Stomach smooth muscle (tissue), 2 donors: ENCODE results near the gene SLC7A6.
"Not testable (repeated sequence)": the region's sequence is repeated elsewhere in the genome, so short reads cannot be mapped to it uniquely, and the experiment has no call there.

Experiments used
- H3K27ac ChIP-seq: one replicate; pipeline ENCODE4 v1.7.0; 2013; ENCODE audit warnings: mild to moderate bottlenecking, low read length, inconsistent platforms
- H3K27me3 ChIP-seq, 2 donors: one replicate each; pipeline ENCODE4 v1.7.0; 2013; ENCODE audit warnings: low read length in 2 of 2; ENCODE audit not compliant: insufficient read depth in 2 of 2, control insufficient read depth in 1 of 2
- H3K36me3 ChIP-seq, 2 donors: one replicate each; pipeline ENCODE4 v1.7.0; 2013; ENCODE audit warnings: low read length in 2 of 2; ENCODE audit not compliant: control insufficient read depth in 2 of 2, insufficient read depth in 2 of 2
- H3K4me1 ChIP-seq: one replicate; pipeline ENCODE4 v1.7.0; 2013; ENCODE audit warnings: low read length; ENCODE audit not compliant: control insufficient read depth, insufficient read depth
- H3K4me3 ChIP-seq, 2 donors: one replicate each; pipeline ENCODE4 v1.7.0; 2013; ENCODE audit warnings: low read length in 2 of 2
- H3K9ac ChIP-seq, 2 donors: one replicate each; pipeline ENCODE4 v1.7.0; 2013; ENCODE audit warnings: low read length in 2 of 2, mild to moderate bottlenecking in 1 of 2
- H3K9me3 ChIP-seq, 2 donors: one replicate each; pipeline ENCODE4 v1.7.0; 2013; ENCODE audit warnings: low read length in 2 of 2; ENCODE audit not compliant: control insufficient read depth in 2 of 2
- donor health status: healthy.
- donor health status: Pancreatic carcinoma.

The SLC7A6 gene

DNA sequence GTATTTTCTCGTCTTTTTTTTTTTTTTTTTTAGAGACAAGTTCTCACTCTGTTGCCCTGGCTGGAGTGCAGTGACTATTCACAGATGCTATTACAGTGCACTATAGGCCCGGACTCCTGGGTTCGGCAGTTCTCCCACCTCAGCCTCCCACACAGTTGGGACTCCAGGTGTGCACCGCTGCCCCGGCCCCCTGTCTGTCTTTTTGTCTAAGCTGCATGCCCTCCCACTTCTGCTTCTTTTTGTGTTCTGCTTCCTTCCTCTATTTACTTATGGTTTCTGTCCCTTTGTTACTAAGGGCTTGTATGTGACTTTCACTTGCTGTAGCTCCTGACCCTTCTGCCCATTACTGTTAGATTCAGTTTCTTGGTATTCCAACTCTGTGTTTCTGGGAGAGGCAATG lies 20.5 kb downstream of the SLC7A6 start:
- H3K4me1 ChIP-seq: peaks cover 19% of the 10 kb centered on the region
- H3K27ac ChIP-seq: no peak overlapping the region
- H3K4me3 ChIP-seq: no peak overlapping the region
- H3K27me3 ChIP-seq: no peaks in the 10 kb centered on the region
- H3K9me3 ChIP-seq: no peaks in the 10 kb centered on the region
- no peak overlapping the region for H3K9ac ChIP-seq
- H3K36me3 ChIP-seq: peaks cover 13 to 28% of the 10 kb centered on the region in 2 donors

DNA sequence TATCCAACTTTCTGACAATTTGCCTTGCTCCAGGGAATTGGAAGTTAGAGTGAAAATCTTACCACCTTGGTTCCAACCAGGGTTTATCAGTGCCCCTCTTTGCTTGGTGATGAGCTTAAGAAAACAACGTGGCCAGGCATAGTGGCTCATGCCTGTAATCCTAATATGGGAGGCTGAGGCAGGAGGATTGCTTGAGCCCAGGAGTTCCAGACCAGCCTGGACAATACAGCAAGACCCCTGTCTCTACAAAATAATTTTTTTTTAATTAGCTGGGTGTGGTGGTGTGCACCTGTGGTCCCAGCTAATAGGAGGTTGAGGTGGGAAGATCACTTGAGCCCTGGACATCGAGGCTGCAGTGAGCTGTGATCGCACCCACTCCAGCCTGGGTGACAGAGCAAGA lies 21.4 kb downstream of the SLC7A6 start:
- Histone ChIP-seq H3K9ac (no peak overlapping the region), H3K9me3 (no peaks in the 10 kb centered on the region), H3K27ac (no peak overlapping the region), H3K27me3 (no peaks in the 10 kb centered on the region), H3K36me3 (peaks cover 16 to 29% of the 10 kb centered on the region in 2 donors), H3K4me3 (no peak overlapping the region), H3K4me1 (peaks cover 19% of the 10 kb centered on the region)

DNA sequence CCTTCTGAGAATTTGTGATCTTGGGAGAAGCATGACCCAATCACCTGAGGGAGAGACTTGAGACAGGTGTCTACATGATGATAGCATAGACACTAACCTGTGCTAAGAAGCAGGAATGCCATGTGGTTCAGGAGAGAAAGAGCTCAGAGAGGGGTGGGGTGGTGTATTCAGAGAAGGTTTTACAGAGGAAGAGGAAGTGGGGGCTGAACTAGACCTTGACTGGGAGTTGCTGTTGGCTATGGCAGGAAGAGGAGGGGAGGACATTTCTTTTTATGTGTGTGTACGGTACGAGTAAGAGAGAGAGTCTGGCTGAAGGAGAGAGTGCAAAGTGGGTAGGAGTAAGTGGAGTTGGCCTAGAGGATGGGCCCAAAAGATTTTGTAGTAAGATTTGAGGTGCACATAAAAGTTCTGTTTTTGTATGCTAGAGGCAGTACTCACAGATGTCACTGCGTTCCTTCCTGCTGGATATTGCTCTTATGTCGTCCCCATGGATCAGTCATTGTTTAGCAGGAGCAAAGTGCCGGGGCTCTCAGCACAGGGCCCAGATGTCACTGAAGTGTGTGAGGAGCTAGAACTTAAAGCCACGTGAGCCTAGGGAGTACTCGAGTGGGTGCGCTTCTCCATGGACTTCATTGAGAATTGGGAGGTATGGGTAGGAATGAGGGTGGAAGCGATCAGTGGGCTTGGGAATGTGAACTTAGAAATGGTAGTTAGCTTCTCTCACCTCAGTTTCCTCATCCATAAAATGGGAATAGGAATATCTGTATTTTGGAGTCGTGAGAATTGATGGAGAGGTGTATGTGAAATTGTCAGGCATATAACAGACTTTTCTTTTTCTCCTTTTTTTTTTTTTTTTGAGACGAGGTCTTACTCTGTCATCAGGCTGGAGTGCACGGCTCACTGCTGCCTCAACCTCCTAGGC lies 22.1 kb downstream of the SLC7A6 start:
- H3K27ac ChIP-seq: no peak overlapping the region
- H3K9ac ChIP-seq: no peak overlapping the region
- H3K27me3 ChIP-seq: no peaks in the 10 kb centered on the region
- peaks cover 21 to 36% of the 10 kb centered on the region in 2 donors for H3K36me3 ChIP-seq
- no peaks in the 10 kb centered on the region for H3K9me3 ChIP-seq
- peaks cover 19% of the 10 kb centered on the region for H3K4me1 ChIP-seq
- no peak overlapping the region for H3K4me3 ChIP-seq

DNA sequence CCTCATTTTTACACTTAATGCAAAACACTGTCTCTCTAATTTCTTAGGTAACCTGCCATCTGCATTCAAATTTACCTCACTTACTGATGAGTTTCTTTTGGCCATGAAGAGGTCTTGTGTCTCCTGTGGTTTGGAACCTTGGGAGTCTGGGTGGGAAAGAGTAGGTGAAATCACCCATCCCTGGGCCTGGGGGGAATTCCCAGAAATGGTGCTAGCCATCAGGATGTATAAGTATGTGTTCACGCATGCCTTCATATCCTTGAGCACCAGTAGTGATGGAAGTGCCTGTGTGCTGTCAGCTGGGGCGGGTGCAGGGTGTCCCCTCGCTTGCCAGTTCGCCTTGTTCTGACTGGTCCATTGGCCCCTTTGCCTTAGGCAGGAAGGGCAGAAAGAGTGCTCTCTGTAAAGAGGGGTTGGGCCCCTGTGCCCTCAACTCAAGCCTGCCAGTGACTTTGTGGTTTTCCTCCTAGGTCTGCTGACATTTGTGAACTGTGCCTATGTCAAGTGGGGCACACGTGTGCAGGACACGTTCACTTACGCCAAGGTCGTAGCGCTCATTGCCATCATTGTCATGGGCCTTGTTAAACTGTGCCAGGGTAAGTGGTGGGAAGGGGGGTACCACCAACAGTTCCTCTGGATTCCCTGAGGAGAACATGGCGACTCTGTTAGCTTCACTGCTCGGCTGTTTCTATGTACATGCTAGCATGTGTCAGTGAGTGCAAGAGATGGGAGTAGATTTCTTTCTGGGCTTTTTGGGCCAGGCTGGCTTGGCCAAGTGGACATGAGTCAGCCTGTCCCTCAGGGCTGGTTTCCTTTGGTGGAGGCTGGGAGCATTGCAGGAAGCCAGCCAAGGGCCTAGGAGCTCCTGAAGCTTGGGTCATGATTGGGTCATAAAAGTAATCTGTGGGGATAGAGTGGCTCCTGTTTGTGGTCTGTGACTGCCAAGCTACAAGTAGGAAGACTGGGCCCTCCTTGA lies 23.2 kb downstream of the SLC7A6 start:
- H3K9ac ChIP-seq: no peak overlapping the region
- H3K4me3 ChIP-seq: no peak overlapping the region
- H3K36me3 ChIP-seq: peaks cover 28 to 41% of the 10 kb centered on the region in 2 donors
- H3K4me1 ChIP-seq: peaks cover 19% of the 10 kb centered on the region
- no peaks in the 10 kb centered on the region for H3K27me3 ChIP-seq
- no peak overlapping the region for H3K27ac ChIP-seq
- no peaks in the 10 kb centered on the region for H3K9me3 ChIP-seq

DNA sequence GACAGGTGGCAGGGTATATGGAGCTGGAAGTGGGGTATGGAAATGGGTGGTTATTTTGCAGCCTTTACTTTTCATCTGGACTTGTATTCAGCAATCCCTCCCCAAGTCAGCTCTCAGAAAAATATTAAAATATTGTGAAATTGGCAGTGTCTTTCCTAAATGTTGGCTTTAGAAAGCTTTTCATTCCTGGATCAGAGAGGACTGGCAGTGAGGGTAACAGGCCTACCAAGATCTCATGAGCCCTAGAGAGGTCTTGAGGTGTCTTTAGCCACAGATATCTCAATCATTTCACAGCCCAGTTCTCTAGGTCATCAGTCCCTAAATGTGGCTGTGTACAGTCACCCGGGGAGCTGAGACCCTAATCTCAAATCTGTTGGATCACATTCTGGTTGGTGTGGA lies 23.9 kb downstream of the SLC7A6 start:
- peaks cover 28 to 40% of the 10 kb centered on the region in 2 donors for H3K36me3 ChIP-seq
- H3K4me1 ChIP-seq: peaks cover 19% of the 10 kb centered on the region
- H3K9me3 ChIP-seq: no peaks in the 10 kb centered on the region
- H3K27me3 ChIP-seq: no peaks in the 10 kb centered on the region
- no peak overlapping the region for H3K27ac ChIP-seq
- no peak overlapping the region for H3K9ac ChIP-seq
- no peak overlapping the region for H3K4me3 ChIP-seq

DNA sequence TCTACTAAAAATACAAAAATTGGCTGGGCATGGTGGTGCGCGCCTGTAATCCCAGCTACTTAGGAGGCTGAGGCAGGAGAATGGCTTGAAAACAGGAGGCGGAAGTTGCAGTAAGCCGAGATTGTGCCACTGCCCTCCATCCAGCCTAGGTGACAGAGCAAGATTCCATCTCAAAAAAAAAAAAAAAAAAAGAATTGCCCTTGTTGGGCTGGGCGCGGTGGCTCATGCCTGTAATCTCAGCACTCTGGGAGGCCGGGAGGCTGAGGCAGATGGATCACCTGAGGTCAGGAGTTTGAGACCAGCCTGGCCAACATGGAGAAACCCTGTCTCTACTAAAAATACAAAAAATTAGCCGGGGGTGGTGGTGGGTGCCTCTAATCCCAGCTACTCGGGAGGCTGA lies 24.5 kb downstream of the SLC7A6 start:
- peaks cover 19% of the 10 kb centered on the region for H3K4me1 ChIP-seq
- not testable (repeated sequence) for H3K4me3 ChIP-seq, H3K9me3 ChIP-seq, H3K27ac ChIP-seq, H3K27me3 ChIP-seq, H3K9ac ChIP-seq
- peaks cover 28 to 41% of the 10 kb centered on the region in 2 donors for H3K36me3 ChIP-seq

DNA sequence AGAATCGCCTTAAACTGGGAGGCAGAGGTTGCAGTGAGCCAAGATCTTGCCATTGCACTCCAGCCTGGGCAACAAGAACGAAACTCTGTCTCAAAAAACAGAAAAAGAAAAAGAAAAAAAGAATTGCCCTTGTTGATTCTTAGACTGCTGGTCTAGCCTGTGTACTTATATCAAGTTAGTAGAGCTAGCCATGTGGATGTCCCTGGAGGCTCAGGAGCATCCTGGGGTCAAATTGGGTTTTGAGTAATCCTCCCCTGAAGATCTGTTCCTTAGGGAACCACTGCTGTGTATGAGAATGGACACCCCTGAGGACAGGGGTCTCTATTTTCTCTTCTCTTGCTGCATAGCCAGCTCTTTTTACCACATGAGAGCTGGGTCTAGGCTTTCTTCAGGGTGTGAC lies 24.9 kb downstream of the SLC7A6 start:
- Histone ChIP-seq H3K9ac (no peak overlapping the region), H3K9me3 (no peaks in the 10 kb centered on the region), H3K27ac (no peak overlapping the region), H3K4me3 (no peak overlapping the region), H3K36me3 (peaks cover 28 to 44% of the 10 kb centered on the region in 2 donors), H3K27me3 (no peaks in the 10 kb centered on the region), H3K4me1 (peaks cover 19% of the 10 kb centered on the region)

DNA sequence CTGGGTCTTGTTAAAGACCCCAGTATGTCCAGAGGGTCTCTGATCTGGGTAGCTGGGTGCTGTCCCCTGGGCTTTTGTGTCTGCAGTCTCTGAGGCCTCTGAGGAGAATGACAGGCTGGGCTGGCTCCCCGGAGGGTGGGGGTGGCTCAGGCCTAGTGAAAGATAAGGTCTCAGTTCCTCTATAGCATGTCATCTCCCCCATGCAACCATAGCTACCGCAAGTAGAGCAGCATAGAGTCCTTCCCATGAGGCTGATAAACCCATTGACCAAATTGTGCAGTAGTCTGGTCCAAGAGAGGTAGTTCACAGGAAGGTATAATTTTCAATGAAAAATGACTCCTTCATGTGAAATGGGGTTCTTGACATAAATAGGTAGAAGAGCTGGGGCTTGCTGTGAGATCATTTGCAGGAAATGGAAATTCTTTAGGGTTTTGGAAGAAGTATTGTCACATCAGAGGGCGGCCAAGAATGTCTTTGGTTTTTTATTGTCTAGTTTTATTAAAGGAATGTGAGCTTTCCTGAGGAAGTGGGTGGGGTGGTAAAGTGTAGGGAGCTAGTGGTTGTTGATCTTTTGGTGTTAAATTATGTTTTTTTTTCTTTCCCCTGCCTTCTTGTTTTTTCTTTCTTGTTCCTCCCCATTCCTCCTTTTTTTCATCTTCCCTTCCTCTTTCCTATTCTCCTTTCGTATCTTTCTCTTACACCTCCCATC lies 25.4 kb downstream of the SLC7A6 start:
- peaks cover 28 to 46% of the 10 kb centered on the region in 2 donors for H3K36me3 ChIP-seq

DNA sequence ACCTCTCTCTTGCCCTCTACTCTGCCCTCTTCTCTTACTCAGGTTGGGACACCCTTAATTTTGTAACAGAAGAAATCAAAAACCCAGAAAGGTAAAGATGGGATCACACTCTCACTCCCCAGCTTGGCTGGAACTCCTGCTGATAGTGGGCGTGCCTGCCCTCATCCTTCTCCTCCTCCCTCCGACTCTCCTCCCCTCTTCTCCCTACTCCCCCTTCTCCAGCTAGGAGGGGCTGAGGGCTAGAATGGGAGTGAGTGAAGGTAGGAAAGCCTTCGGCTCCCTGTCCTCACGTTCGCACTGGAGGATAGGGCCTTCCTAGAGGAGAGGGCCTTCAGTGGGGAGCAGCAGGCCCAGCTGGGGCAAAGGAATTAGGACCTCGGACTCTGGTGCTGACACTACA lies 26.1 kb downstream of the SLC7A6 start:
- Histone ChIP-seq H3K9me3 (no peaks in the 10 kb centered on the region), H3K36me3 (peaks cover 28 to 46% of the 10 kb centered on the region in 2 donors), H3K9ac (no peak overlapping the region), H3K27me3 (no peaks in the 10 kb centered on the region), H3K4me1 (peaks cover 13% of the 10 kb centered on the region), H3K27ac (no peak overlapping the region), H3K4me3 (no peak overlapping the region)

More for the DNA sequence above, 25.4 kb downstream of the SLC7A6 start:
- H3K4me3 ChIP-seq: no peak overlapping the region
- H3K9ac ChIP-seq: no peak overlapping the region
- H3K9me3 ChIP-seq: no peaks in the 10 kb centered on the region
- H3K27me3 ChIP-seq: no peaks in the 10 kb centered on the region
- no peak overlapping the region for H3K27ac ChIP-seq
- H3K4me1 ChIP-seq: peaks cover 19% of the 10 kb centered on the region

DNA sequence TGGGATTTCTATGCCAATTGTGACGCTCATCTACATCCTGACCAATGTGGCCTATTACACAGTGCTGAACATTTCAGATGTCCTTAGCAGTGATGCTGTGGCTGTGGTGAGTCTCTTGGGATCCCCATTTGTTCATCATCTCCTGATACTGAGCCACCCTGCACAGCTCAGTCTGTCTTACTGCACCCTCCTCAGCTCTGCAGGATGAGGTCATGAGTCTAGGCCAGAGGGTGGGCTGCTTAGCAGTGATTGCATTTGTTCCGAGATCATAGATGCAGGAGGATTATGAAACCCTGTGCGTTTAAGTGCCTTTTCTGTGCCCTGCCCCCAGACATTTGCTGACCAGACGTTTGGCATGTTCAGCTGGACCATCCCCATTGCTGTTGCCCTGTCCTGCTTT lies 26.9 kb downstream of the SLC7A6 start:
- Histone ChIP-seq H3K4me1 (peaks cover 10% of the 10 kb centered on the region), H3K36me3 (peaks cover 35 to 47% of the 10 kb centered on the region in 2 donors), H3K9ac (no peak overlapping the region), H3K4me3 (no peak overlapping the region), H3K27me3 (no peaks in the 10 kb centered on the region), H3K9me3 (no peaks in the 10 kb centered on the region), H3K27ac (no peak overlapping the region)
